A549 treated with CpdA at 1 μM for 4 hours (cell line): ENCODE measurements around the gene DNAAF8. TPM values are rescaled to one million over a fixed set of nuclear protein-coding genes. Genes with fewer than 3 reads are reported as not detected.

ENCODE experiments used
- total RNA-seq: library from RNA; stranded (reverse); fragments of 200-300 nt; extraction: Qiagen RNA extraction; gene quantifications from 5 replicates; pipeline ENCODE4 v1.2.3, GENCODE V29; 2022; ENCODE audit warnings: low read depth

DNAAF8 gene
- 1.3 to 2.3 TPM (median 2.0 TPM) in 5 replicates for total RNA-seq

GRCh38 chr16:4734063-4734729 lies at the start of gene DNAAF8, which contains the start of gene ANKS3:
DNAAF8 (plus strand) TSS chr16:4734537; CDS start chr16:4736515, 1,978 bp downstream.
ANKS3 (minus strand) TSS chr16:4734271; CDS start chr16:4730149, 4,122 bp downstream.

GRCh38 chr16:4693296-4693955 lies 40.9 kb upstream of the DNAAF8 start, which contains the start of gene NUDT16L1:
NUDT16L1 (plus strand) TSS chr16:4693562; CDS start chr16:4693727, 165 bp downstream.

GRCh38 chr16:4766875-4767628 lies 32.7 kb downstream of the DNAAF8 start, which contains the start of gene ZNF500:
ZNF500 (minus strand) TSS chr16:4767162; CDS start chr16:4765978, 1,184 bp downstream.

GRCh38 chr16:4787627-4788482 lies 53.5 kb downstream of the DNAAF8 start, which contains the start of gene SEPTIN12:
SEPTIN12 (minus strand) TSS chr16:4788345; CDS start chr16:4787645, 700 bp downstream.

GRCh38 chr16:4795181-4795827 lies 61.0 kb downstream of the DNAAF8 start, which contains the start of gene SMIM22:
SMIM22 (plus strand) TSS chr16:4795369; CDS start chr16:4795735, 366 bp downstream.

Other genes with a start within 250 kb of the DNAAF8 start
- gene CDIP1, start 195.8 kb upstream of the DNAAF8 start, total RNA-seq = 9.0 to 12.2 TPM (median 11.4 TPM) in 5 replicates
- gene C16orf96, start 178.2 kb upstream of the DNAAF8 start, total RNA-seq = not detected in 5 replicates
- gene UBALD1, start 119.6 kb upstream of the DNAAF8 start, total RNA-seq = 36.2 to 64.0 TPM (median 59.9 TPM) in 5 replicates
- gene MGRN1, start 109.7 kb upstream of the DNAAF8 start, total RNA-seq = 37.4 to 44.5 TPM (median 39.1 TPM) in 5 replicates
- gene NUDT16L1, start 41.0 kb upstream of the DNAAF8 start, total RNA-seq = 17.3 to 25.2 TPM (median 24.0 TPM) in 5 replicates
- 21.0 to 28.3 TPM (median 26.5 TPM) in 5 replicates for gene ANKS3, start 266 bp upstream of the DNAAF8 start, total RNA-seq
- gene ZNF500, start 32.6 kb downstream of the DNAAF8 start, total RNA-seq = 7.4 to 10.0 TPM (median 8.3 TPM) in 5 replicates
- gene SEPTIN12, start 53.8 kb downstream of the DNAAF8 start, total RNA-seq = not detected in 5 replicates
- gene SMIM22, start 60.8 kb downstream of the DNAAF8 start, total RNA-seq = not detected in 5 replicates
- gene ROGDI, start 68.1 kb downstream of the DNAAF8 start, total RNA-seq = 9.8 to 13.9 TPM (median 12.9 TPM) in 5 replicates
- 40.2 to 49.2 TPM (median 44.3 TPM) in 5 replicates for gene GLYR1, start 112.8 kb downstream of the DNAAF8 start, total RNA-seq
- 26.4 to 29.5 TPM (median 29.3 TPM) in 5 replicates for gene UBN1, start 112.9 kb downstream of the DNAAF8 start, total RNA-seq
- gene PPL, start 202.6 kb downstream of the DNAAF8 start, total RNA-seq = 2.4 to 2.5 TPM (median 2.4 TPM) in 5 replicates
- 0.02 to 0.12 TPM (median 0.04 TPM) in 4 of 5 replicates, not detected in the other for gene SEC14L5, start 223.8 kb downstream of the DNAAF8 start, total RNA-seq